Fibroblast of gingiva (primary cell): ENCODE data around the gene PGM2L1.
"Not testable (repeated sequence)": the region's sequence is repeated elsewhere in the genome, so short reads cannot be mapped to it uniquely, and the experiment has no call there.

Experiments used
- DNase-seq: peaks from one replicate; pipeline ENCODE4 v3.0.0-alpha.2; 2011; ENCODE audit warnings: low read depth

The PGM2L1 gene

DNA sequence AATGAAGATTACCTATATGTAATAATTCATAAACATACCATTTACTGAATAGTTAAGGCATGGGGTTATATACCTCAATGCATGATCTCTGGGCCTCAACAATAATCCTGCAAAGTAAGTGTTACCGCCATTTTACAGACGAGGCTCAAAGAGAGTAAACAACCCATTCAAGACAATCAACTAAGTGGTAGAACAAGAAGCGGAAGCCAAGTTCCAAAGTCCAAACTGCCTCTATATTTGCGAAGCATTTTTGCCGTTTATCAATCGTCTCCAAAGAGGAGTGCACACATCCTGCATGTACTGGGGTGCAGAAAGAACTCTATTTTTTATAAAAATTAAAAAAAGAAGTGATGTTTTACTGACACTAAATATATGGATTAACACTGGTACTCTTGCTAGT is 59.3 kb downstream of the PGM2L1 start:
- DNase-seq = no peak

- DNase-seq = no peak
Measured at GRCh38 chr11:74333193-74333592, 65.0 kb downstream of the PGM2L1 start.

DNA sequence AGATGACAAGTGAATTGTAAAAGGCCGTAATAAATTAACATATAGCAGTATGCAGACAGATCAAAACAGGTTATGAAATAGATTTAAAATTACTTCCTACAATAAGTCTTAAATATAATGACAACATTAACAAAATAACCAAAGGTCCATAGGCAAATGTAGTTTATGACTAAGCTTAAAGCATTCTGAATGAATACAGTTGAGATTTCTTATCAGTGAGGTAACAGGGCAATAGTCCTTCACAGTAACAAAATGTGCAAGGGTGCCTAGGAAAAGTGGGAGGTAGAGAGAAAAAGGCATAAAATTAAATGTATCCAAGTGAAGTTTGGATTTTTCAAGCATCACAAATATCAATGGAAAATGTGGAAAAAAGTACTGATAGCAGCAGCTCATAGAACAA is 65.9 kb downstream of the PGM2L1 start:
- DNase-seq = no peak

- not testable (repeated sequence) for DNase-seq
Measured at GRCh38 chr11:74331000-74331399, 67.2 kb downstream of the PGM2L1 start.

DNA sequence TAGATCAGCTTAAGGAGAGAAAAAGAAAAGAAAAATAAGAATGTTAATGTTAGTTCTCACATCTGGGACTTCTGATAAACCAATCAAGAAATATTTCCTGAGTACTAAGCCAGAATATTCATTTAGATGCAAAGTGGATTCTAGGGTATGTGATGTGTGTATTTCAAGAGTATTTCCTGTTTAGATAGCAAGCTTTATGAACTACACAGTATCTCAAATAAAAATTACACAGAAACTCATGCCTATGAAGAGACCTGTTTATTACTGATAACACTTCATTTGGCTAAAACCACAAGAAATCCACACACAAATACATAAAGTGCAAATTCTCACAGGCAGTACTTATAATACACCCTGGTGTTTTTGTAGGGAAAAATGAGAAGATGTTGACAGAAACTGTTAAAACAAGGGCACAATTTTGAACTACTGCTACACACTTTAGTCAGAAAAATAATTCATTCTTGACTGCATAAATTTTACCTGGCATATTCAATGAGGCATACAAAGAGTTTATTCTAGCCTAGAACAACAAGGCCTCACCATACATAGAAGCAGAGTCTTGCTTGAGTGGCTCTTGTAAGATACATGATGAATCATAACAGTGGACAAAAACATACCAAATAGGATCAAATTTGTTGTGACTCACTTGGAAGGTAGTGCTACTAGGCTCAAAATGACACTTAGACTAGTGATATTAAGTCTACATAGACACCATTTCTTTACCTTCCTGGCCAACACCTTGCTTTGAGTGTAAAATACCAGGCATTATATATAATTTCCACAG is 68.0 kb downstream of the PGM2L1 start:
- peak; percentile 44 for DNase-seq

- no peak for DNase-seq
Measured at GRCh38 chr11:74327076-74327475, 71.2 kb downstream of the PGM2L1 start.

GRCh38 chr11:74326665-74327064 is 71.6 kb downstream of the PGM2L1 start:
- DNase-seq = no peak

- peak; percentile 93 for DNase-seq
Measured at GRCh38 chr11:74325649-74326645, 72.3 kb downstream of the PGM2L1 start.

- DNase-seq = peak; percentile 73
Measured at GRCh38 chr11:74322667-74323066, 75.6 kb downstream of the PGM2L1 start.

- DNase-seq = peak; percentile 75
Measured at GRCh38 chr11:74321487-74322188, 76.6 kb downstream of the PGM2L1 start.

DNA sequence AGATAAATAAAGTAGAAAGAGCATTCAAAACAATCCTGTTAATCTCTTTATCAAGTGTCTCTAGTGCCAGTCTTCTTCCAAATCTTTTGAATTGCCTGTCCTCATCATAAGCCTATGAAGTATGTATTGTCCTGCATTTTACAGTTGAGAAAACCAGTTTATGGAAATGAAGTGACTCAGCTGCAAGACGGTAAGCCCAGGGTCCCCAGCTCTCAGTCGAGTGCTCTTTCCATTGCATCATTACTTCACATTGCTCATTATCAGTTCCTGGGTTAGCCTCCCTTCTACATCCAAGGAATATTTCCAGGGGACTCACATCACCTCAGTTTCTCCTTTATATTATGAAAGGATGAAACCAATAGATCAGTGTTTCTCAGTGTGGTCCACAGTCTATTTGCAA is 77.7 kb downstream of the PGM2L1 start:
- DNase-seq = no peak

DNA sequence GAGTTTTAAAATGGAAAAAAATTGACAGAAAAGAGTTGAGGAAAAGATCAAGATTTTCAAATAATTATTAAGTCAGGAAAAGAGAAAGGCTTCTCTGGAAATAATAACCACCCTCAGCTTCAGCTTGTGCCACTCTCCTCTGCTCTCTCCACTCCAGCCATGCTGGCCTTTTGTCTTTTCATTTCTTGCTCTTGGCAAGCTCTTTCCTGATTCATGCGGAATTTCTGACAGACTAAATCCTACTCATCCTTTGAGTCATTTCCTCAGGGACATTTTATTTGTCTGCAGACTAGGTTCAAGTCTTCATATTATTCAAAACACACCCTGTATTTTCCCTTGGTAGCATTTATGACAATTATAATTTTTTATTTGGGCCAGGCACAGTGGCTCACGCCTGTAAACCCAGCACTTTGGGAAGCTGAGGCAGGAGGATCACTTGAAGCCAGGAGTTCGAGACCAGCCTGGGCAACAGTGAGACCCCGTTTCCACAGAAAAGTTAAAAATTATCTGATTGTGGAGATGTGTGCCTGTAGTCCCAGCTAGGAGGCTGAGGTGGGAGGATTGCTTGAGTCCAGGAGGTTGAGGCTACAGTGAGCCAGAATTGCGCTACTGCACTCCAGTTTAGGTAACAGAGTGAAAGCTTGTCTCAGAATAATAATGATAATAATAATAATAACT is 79.0 kb downstream of the PGM2L1 start:
- DNase-seq = peak; percentile 83

- no peak for DNase-seq
Measured at GRCh38 chr11:74318241-74318932, 79.8 kb downstream of the PGM2L1 start.

DNA sequence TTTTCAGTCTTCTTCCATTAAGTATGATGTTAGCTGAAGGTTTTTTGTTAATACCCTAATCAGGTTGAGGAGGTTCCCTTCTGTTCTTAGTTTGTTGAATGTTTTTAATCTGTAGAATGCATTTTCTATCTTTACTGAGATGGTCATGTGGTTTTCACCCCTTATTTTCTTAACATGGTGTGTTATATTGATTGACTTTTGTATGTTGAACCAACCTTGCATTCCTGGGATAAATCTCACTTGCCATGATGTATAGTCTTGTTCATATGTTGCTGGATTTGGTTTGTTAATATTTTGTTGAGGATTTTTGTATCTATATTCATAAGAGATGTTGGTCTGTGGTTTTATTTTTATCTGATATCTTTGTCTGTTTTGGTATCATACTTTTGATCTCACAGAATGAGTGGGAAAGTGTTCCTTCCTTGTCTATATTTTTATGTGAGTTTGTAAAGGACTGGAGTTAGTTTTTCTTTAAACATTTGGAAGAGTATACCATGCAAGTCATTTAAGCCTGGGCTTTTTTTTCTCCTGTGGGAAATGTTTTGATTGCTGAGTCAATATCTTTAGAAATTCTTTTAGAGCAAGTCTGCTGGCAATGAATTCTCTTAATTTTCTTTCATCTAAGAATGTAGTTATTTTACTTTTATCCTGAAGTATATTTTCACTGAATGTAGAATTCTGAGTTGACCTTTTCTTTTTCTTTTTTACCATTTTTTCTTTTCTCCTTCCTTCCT is 81.3 kb downstream of the PGM2L1 start:
- peak; percentile 43 for DNase-seq

DNA sequence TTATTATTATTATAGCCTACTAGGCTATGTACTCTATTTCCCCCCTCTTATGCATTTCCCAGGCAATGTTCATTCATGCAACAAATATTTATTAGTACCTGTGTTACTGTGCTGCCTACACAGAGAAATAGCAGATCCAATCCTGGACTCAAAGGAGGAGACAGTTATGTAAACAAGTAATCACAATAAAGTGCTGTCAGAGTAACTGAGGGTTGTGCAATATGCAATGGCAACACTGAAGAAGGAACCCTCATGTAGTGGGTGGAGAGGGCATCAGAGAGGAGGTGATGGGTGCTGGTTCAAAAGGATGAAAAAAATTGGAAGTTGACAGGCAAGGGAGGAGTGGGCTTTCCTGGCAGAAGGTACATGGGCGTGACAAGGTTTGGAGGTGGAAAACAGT is 85.9 kb downstream of the PGM2L1 start:
- DNase-seq = no peak

- no peak for DNase-seq
Measured at GRCh38 chr11:74311352-74311926, 86.8 kb downstream of the PGM2L1 start, which contains the start of gene P4HA3. Gene P4HA3, minus strand, starts transcription at chr11:74311640. Its CDS starts 29 bp downstream, at chr11:74311611.

DNA sequence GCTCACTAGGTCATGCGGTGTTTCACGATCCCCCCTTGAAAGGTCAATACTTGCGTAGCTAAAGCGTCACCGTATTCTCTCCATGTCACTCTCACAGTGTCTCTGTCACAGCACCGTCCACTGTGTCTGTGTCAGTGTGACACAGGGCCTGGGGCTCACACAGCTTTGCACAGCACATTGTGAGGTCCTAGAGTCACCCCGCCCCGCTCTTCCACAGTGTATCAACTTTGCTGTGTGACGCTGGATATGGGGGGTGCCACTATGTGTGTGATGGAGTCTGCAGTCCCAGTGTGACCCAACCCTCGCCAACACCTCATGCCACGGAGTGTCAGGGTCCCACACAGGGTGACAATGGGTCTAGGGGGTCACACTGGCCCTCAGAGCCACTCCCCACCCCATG is 87.4 kb downstream of the PGM2L1 start:
- DNase-seq = no peak

- peak; percentile 26 for DNase-seq
Measured at GRCh38 chr11:74307434-74307833, 90.8 kb downstream of the PGM2L1 start.

- DNase-seq = no peak
Measured at GRCh38 chr11:74306435-74307175, 91.6 kb downstream of the PGM2L1 start.
